CD14-positive monocyte (primary cell): ENCODE data around the gene CDC42BPB. TPM values are rescaled to one million over a fixed set of nuclear protein-coding genes. Genes with fewer than 3 reads are reported as not detected.

Experiments
- DNase-seq, 3 donors: peaks; one replicate each; pipeline ENCODE4 v3.0.0-alpha.2; 2011 to 2022
- H2AFZ ChIP-seq: 2 replicates; pipeline ENCODE4 v1.6.0; 2012; ENCODE audit warnings: mild to moderate bottlenecking, low read depth, low read length, inconsistent platforms; ENCODE audit not compliant: insufficient read depth, poor library complexity, severe bottlenecking
- H3K27ac ChIP-seq, 2 donors: 1 replicate in 1 of 2; 2 replicates in 1 of 2; pipeline ENCODE4 v1.5.1; 2012 to 2013; ENCODE audit warnings: low read length in 2 of 2, control low read depth in 1 of 2, inconsistent platforms in 1 of 2, low read depth in 1 of 2, mild to moderate bottlenecking in 1 of 2
- H3K27me3 ChIP-seq, 2 donors: one replicate each; pipeline versions ENCODE4 v1.6.0 to v1.6.1; 2011 to 2013; ENCODE audit warnings: low read length in 2 of 2; ENCODE audit not compliant: control insufficient read depth in 2 of 2, insufficient read depth in 2 of 2
- H3K36me3 ChIP-seq, 2 donors: replicated peaks in 1 of 2; 1 replicate in 1 of 2; 2 replicates in 1 of 2; pipeline versions ENCODE4 v1.5.1 to v1.6.1; 2012 to 2013; ENCODE audit warnings: low read length in 2 of 2, control low read depth in 1 of 2, inconsistent platforms in 1 of 2, mild to moderate bottlenecking in 1 of 2; ENCODE audit not compliant: insufficient read depth in 2 of 2, control insufficient read depth in 1 of 2
- H3K4me1 ChIP-seq, 2 donors: 1 replicate in 1 of 2; 2 replicates in 1 of 2; pipeline versions ENCODE4 v1.5.1 to v1.6.1; 2012 to 2013; ENCODE audit warnings: low read length in 2 of 2, control low read depth in 1 of 2, inconsistent platforms in 1 of 2, mild to moderate bottlenecking in 1 of 2, moderate library complexity in 1 of 2; ENCODE audit not compliant: insufficient read depth in 2 of 2, control insufficient read depth in 1 of 2
- H3K4me2 ChIP-seq: replicated peaks from 2 replicates; pipeline ENCODE3; 2012; ENCODE audit warnings: low read length, moderate library complexity, mild to moderate bottlenecking; ENCODE audit not compliant: poor library complexity, severe bottlenecking; ENCODE audit errors: extremely low read depth
- H3K4me3 ChIP-seq, 3 experiments: fragments of 200-600 bp in 1 of 3; sonication (generic) in 1 of 3; replicated peaks in 1 of 3; 1 replicate in 2 of 3; 2 replicates in 1 of 3; pipeline ENCODE4 v1.5.1; 2011 to 2013; ENCODE audit warnings: low read length in 3 of 3, mild to moderate bottlenecking in 3 of 3, control low read depth in 2 of 3, low read depth in 2 of 3, inconsistent platforms in 1 of 3, moderate library complexity in 1 of 3
- H3K79me2 ChIP-seq: 2 replicates; pipeline ENCODE4 v1.6.0; 2012; ENCODE audit warnings: mild to moderate bottlenecking, control low read depth, inconsistent platforms, low read length, moderate library complexity; ENCODE audit not compliant: insufficient read depth
- H3K9ac ChIP-seq: 2 replicates; pipeline ENCODE4 v1.6.0; 2017; ENCODE audit warnings: low read length, mild to moderate bottlenecking; ENCODE audit not compliant: insufficient read depth, poor library complexity, severe bottlenecking
- H3K9me3 ChIP-seq, 2 donors: replicated peaks in 1 of 2; 1 replicate in 1 of 2; 2 replicates in 1 of 2; pipeline versions ENCODE4 v1.5.1 to v1.6.1; 2012 to 2013; ENCODE audit warnings: low read length in 2 of 2, control low read depth in 1 of 2; ENCODE audit not compliant: control insufficient read depth in 1 of 2, insufficient read depth in 1 of 2
- H4K20me1 ChIP-seq: 2 replicates; pipeline ENCODE4 v1.6.0; 2012; ENCODE audit warnings: mild to moderate bottlenecking, low read length, control low read depth, moderate library complexity; ENCODE audit not compliant: insufficient read depth
- H3K27ac Mint-ChIP-seq, 7 donors: one replicate each; pipeline ENCODE4 v1.8.0; 2020; ENCODE audit warnings: mild to moderate bottlenecking in 7 of 7, mixed read lengths in 7 of 7, moderate library complexity in 6 of 7, inconsistent platforms in 2 of 7
- H3K27me3 Mint-ChIP-seq, 3 donors: one replicate each; pipeline ENCODE4 v1.8.0; 2021 to 2022; ENCODE audit warnings: low read depth in 3 of 3, mild to moderate bottlenecking in 3 of 3, mixed read lengths in 3 of 3, moderate library complexity in 3 of 3, inconsistent platforms in 1 of 3
- H3K36me3 Mint-ChIP-seq, 2 donors: one replicate each; pipeline ENCODE4 v1.8.0; 2020; ENCODE audit warnings: mixed read lengths in 2 of 2, inconsistent platforms in 1 of 2, mild to moderate bottlenecking in 1 of 2
- H3K4me1 Mint-ChIP-seq: one replicate; pipeline ENCODE4 v1.8.0; 2020; ENCODE audit warnings: mild to moderate bottlenecking, mixed read lengths
- H3K4me3 Mint-ChIP-seq, 2 donors: one replicate each; pipeline ENCODE4 v1.8.0; 2020; ENCODE audit warnings: mild to moderate bottlenecking in 2 of 2, mixed read lengths in 2 of 2, moderate library complexity in 1 of 2
- H3K9me3 Mint-ChIP-seq, 7 donors: one replicate each; pipeline ENCODE4 v1.8.0; 2020 to 2022; ENCODE audit warnings: mixed read lengths in 7 of 7, mild to moderate bottlenecking in 6 of 7, moderate library complexity in 6 of 7, inconsistent platforms in 2 of 7
- CTCF ChIP-seq: fragments of 200-600 bp; IDR thresholded peaks from one replicate; pipeline ENCODE4 v1.8.0; 2022; ENCODE audit warnings: antibody characterized with exemption, mild to moderate bottlenecking
- WGBS: methylation state at CpG from one replicate; pipeline ENCODE4 v1.1.5; 2013; ENCODE audit warnings: missing lambda C conversion rate; ENCODE audit not compliant: insufficient coverage; 5-methylcytosine and 5-hydroxymethylcytosine counted together
- intact Hi-C, 2 donors: fragments of 100-400 bp; cut with micrococcal nuclease; formaldehyde crosslinking; loops; one replicate each; pipeline versions ENCODE4 v1.15.0 to v1.15.1; 2023
- polyA minus RNA-seq: library from RNA; depleted of rRNA, polyadenylated mRNA; stranded (reverse); fragments of >200 nt; gene quantifications from 2 replicates; pipeline ENCODE4 v1.2.3, GENCODE V29; 2012
- polyA plus RNA-seq, 3 donors: library from polyadenylated mRNA; depleted of rRNA in 1 of 3; unstranded in 2 of 3; stranded (reverse) in 1 of 3; fragments of 300-500 nt in 2 of 3; fragments of >200 nt in 1 of 3; fragmentation: Illumina TruSeq in 2 of 3; gene quantifications; 1 replicate in 2 of 3; 2 replicates in 1 of 3; pipeline ENCODE4 v1.2.3, GENCODE V29; 2012 to 2021
- total RNA-seq, 12 experiments: library from RNA in 1 of 12; stranded (reverse) in 1 of 12; fragments of 120-200 nt in 1 of 12; gene quantifications; one replicate each; pipeline ENCODE4 v1.2.4 and lab custom pipeline; 2013 to 2026; ENCODE audit warnings: mixed read lengths in 6 of 12, inconsistent platforms in 1 of 12

CDC42BPB gene
- 9.5 TPM for total RNA-seq (2013)
- polyA plus RNA-seq (10 to 100 TPM in 1 of 3 donors, under 1 TPM in 2; 0.25 to 19.0 (median 0.60) TPM), polyA minus RNA-seq (22.7 and 25.3 TPM in 2 replicates), total RNA-seq (lab: John Stamatoyannopoulos, UW) (18.0 to 63.4 (median 46.9) reads per million in 11 experiments)

- intact Hi-C loops, result no loop called here
- Histone ChIP-seq H3K9me3 (no peaks in the 10 kb centered on the region), H2AFZ (peak within 1 kb of the TSS; percentile 81), H3K79me2 (no peaks in the 10 kb centered on the region), H3K9ac (peak within 1 kb of the TSS; percentile 49), H3K36me3 (no peaks in the 10 kb centered on the region), H4K20me1 (peaks cover 28% of the 10 kb centered on the region), H3K4me1 (peaks cover 16 to 22% of the 10 kb centered on the region in 2 donors), H3K27ac (no peak within 1 kb of the TSS), H3K27me3 (peaks cover 17 to 66% of the 10 kb centered on the region in 2 donors), H3K4me2 (peak within 1 kb of the TSS; percentile 86), H3K4me3 (peak within 1 kb of the TSS; percentile 44 to 80 (median 78))
- peaks cover 46 to 61% (median 57%) of the 10 kb centered on the region in 3 donors for H3K27me3 Mint-ChIP-seq
- TF ChIP-seq CTCF, result no peak
- under 1% methylated on average over 102 of the region's 113 CpGs for WGBS
- H3K36me3 Mint-ChIP-seq, result peaks cover 5 to 12% of the 10 kb centered on the region in 2 donors
- peak within 1 kb of the TSS in 3 of 7 donors; percentile 35 to 79 (median 61) for H3K27ac Mint-ChIP-seq
- peak within 1 kb of the TSS; percentile 81 to 88 for H3K4me3 Mint-ChIP-seq
- peaks cover 23% of the 10 kb centered on the region for H3K4me1 Mint-ChIP-seq
- DNase-seq, result peak; percentile 60 to 78 (median 73)
- peaks cover 0 to 6% (median 2%) of the 10 kb centered on the region in 7 donors for H3K9me3 Mint-ChIP-seq
Measured at GRCh38 chr14:103057372-103058163, at the start of gene CDC42BPB. CDC42BPB (minus strand) TSS chr14:103057549; CDS start chr14:103057173, 376 bp downstream.

- H3K4me1 ChIP-seq, result peaks cover 47 to 69% of the 10 kb centered on the region in 2 donors
- H3K9ac ChIP-seq, result no peak overlapping the region
- DNase-seq, result no peak
- no peak for TF ChIP-seq CTCF
- Mint-ChIP-seq H3K4me1 (peaks cover 36% of the 10 kb centered on the region), H3K27ac (no peak overlapping the region), H3K4me3 (peak overlapping the region in 1 of 2 donors; percentile 59), H3K27me3 (peaks cover 39 to 48% (median 44%) of the 10 kb centered on the region in 3 donors), H3K36me3 (peaks cover 7 to 8% of the 10 kb centered on the region in 2 donors), H3K9me3 (peaks cover 0 to 18% (median 5%) of the 10 kb centered on the region in 7 donors)
- intact Hi-C loops, result loop anchor here (1.0 to 2.0 kb wide), 4 partner anchors 17 to 77 kb away; partner anchors contain the start of gene TNFAIP2 (in 1 of the 2)
- H3K4me2 ChIP-seq, result peak overlapping the region; percentile 60
- peak overlapping the region; percentile 44 for H2AFZ ChIP-seq
- no peak overlapping the region for H3K27ac ChIP-seq
- peaks cover 0 to 10% of the 10 kb centered on the region in 2 donors for H3K9me3 ChIP-seq
- H3K79me2 ChIP-seq, result no peaks in the 10 kb centered on the region
- peaks cover 21 to 36% of the 10 kb centered on the region in 2 donors for H3K27me3 ChIP-seq
- no peaks in the 10 kb centered on the region for H4K20me1 ChIP-seq
- H3K4me3 ChIP-seq, result peak overlapping the region in 1 of 3 experiments; percentile 23
- no peaks in the 10 kb centered on the region for H3K36me3 ChIP-seq
- WGBS, result 57% methylated on average over 7 of the region's 9 CpGs
Measured at GRCh38 chr14:103105580-103106150, 48.3 kb upstream of the CDC42BPB start.
